Natural killer cell (primary cell): Measurements from ENCODE around the gene BRSK1. TPM values are rescaled to one million over a fixed set of nuclear protein-coding genes. Genes with fewer than 3 reads are reported as not detected.

Experiments
- ATAC-seq, 3 donors: fragments of 150-1000 bp in 2 of 3; fragments of 200-7000 bp in 1 of 3; cut with Tn5 transposase; 1 replicate in 1 of 3; 2 replicates in 2 of 3; pipeline ENCODE4 v1.10.0; 2021; ENCODE audit warnings: mild to moderate bottlenecking in 2 of 3, moderate library complexity in 2 of 3
- DNase-seq, 2 donors: peaks; one replicate each; pipeline versions ENCODE4 v3.0.0 to v3.0.0-alpha.2; 2013 to 2021; ENCODE audit warnings: mixed read lengths in 1 of 2
- H3K27ac ChIP-seq: one replicate; pipeline ENCODE4 v1.5.1; 2013; ENCODE audit warnings: mild to moderate bottlenecking, low read length
- H3K27me3 ChIP-seq: one replicate; pipeline ENCODE4 v1.6.1; 2013; ENCODE audit warnings: low read length; ENCODE audit not compliant: control insufficient read depth, insufficient read depth
- H3K36me3 ChIP-seq: one replicate; pipeline ENCODE4 v1.6.1; 2013; ENCODE audit warnings: low read length; ENCODE audit not compliant: control insufficient read depth, insufficient read depth
- H3K4me1 ChIP-seq: one replicate; pipeline ENCODE4 v1.6.1; 2013; ENCODE audit warnings: low read length; ENCODE audit not compliant: control insufficient read depth, insufficient read depth
- H3K4me3 ChIP-seq: one replicate; pipeline ENCODE4 v1.5.1; 2013; ENCODE audit warnings: low read length
- H3K9me3 ChIP-seq: one replicate; pipeline ENCODE4 v1.6.1; 2013; ENCODE audit warnings: low read length; ENCODE audit not compliant: control insufficient read depth, insufficient read depth
- H3K27ac Mint-ChIP-seq, 2 donors: one replicate each; pipeline ENCODE4 v1.8.0; 2022; ENCODE audit warnings: mild to moderate bottlenecking in 2 of 2, mixed read lengths in 2 of 2, moderate library complexity in 1 of 2
- H3K27me3 Mint-ChIP-seq, 2 donors: one replicate each; pipeline ENCODE4 v1.8.0; 2022; ENCODE audit warnings: low read depth in 2 of 2, mixed read lengths in 2 of 2
- H3K36me3 Mint-ChIP-seq: one replicate; pipeline ENCODE4 v1.8.0; 2022; ENCODE audit warnings: mixed read lengths
- H3K4me1 Mint-ChIP-seq, 2 donors: one replicate each; pipeline ENCODE4 v1.8.0; 2022; ENCODE audit warnings: mixed read lengths in 2 of 2
- H3K4me3 Mint-ChIP-seq: one replicate; pipeline ENCODE4 v1.8.0; 2022; ENCODE audit warnings: mild to moderate bottlenecking, moderate library complexity, mixed read lengths
- H3K9me3 Mint-ChIP-seq, 2 donors: one replicate each; pipeline ENCODE4 v1.8.0; 2022; ENCODE audit warnings: mixed read lengths in 2 of 2
- CTCF ChIP-seq: fragments of 200-600 bp; IDR thresholded peaks from one replicate; pipeline ENCODE4 v1.8.0; 2022; ENCODE audit warnings: antibody characterized with exemption
- WGBS: methylation state at CpG from one replicate; pipeline ENCODE4 v1.1.7; 2013; ENCODE audit warnings: missing lambda C conversion rate; ENCODE audit not compliant: insufficient coverage; 5-methylcytosine and 5-hydroxymethylcytosine counted together
- intact Hi-C: fragments of 100-400 bp; cut with micrococcal nuclease; formaldehyde crosslinking; loops from one replicate; pipeline ENCODE4 v1.14.2; 2022
- total RNA-seq, 4 donors: library from RNA; stranded (reverse); fragments of 120-200 nt in 1 of 4; gene quantifications; one replicate each; pipeline versions ENCODE4 v1.2.3 to v1.2.4, GENCODE V29; 2013 to 2022

BRSK1 gene
- total RNA-seq, 3 donors from 2014 or later (not counting 1 experiment from before 2014, with no cell fraction given) = 6.0 to 9.8 (median 6.5) TPM

GRCh38 chr19:55303477-55303876 lies 19.7 kb downstream of the BRSK1 start:
- H3K4me1 Mint-ChIP-seq = peaks cover 0 to 13% of the 10 kb centered on the region in 2 donors
- Histone ChIP-seq H3K27ac (no peak overlapping the region), H3K36me3 (no peaks in the 10 kb centered on the region), H3K27me3 (no peaks in the 10 kb centered on the region), H3K4me3 (no peak overlapping the region), H3K4me1 (peaks cover 15% of the 10 kb centered on the region), H3K9me3 (no peaks in the 10 kb centered on the region)
- H3K27ac Mint-ChIP-seq = no peak overlapping the region
- intact Hi-C loops = no loop called here
- H3K36me3 Mint-ChIP-seq = no peaks in the 10 kb centered on the region
- no peak overlapping the region for H3K4me3 Mint-ChIP-seq
- no peak for ATAC-seq
- TF ChIP-seq CTCF = no peak
- WGBS = 95% methylated on average over 11 of the region's 11 CpGs
- no peak for DNase-seq
- H3K9me3 Mint-ChIP-seq = no peaks in the 10 kb centered on the region
- H3K27me3 Mint-ChIP-seq = no peaks in the 10 kb centered on the region

- no peaks in the 10 kb centered on the region for H3K9me3 Mint-ChIP-seq
- H3K4me3 Mint-ChIP-seq = no peak overlapping the region
- WGBS = 96% methylated on average over 39 of the region's 39 CpGs
- H3K27ac ChIP-seq = no peak overlapping the region
- no peaks in the 10 kb centered on the region for H3K36me3 Mint-ChIP-seq
- H3K4me3 ChIP-seq = no peak overlapping the region
- ATAC-seq = no peak
- H3K4me1 ChIP-seq = peaks cover 15% of the 10 kb centered on the region
- DNase-seq = peak in 1 of 2 donors; percentile 41
- no peaks in the 10 kb centered on the region for H3K27me3 Mint-ChIP-seq
- TF ChIP-seq CTCF = no peak
- no peaks in the 10 kb centered on the region for H3K36me3 ChIP-seq
- no peak overlapping the region for H3K27ac Mint-ChIP-seq
- H3K27me3 ChIP-seq = no peaks in the 10 kb centered on the region
- H3K4me1 Mint-ChIP-seq = peaks cover 0 to 13% of the 10 kb centered on the region in 2 donors
- H3K9me3 ChIP-seq = no peaks in the 10 kb centered on the region
- intact Hi-C loops = no loop called here
Measured at GRCh38 chr19:55304279-55304978, 20.6 kb downstream of the BRSK1 start.

GRCh38 chr19:55304980-55305379 lies 21.2 kb downstream of the BRSK1 start:
- Mint-ChIP-seq H3K27ac (peak overlapping the region in 1 of 2 donors; percentile 29), H3K36me3 (no peaks in the 10 kb centered on the region), H3K9me3 (no peaks in the 10 kb centered on the region), H3K4me1 (peaks cover 0 to 13% of the 10 kb centered on the region in 2 donors), H3K4me3 (no peak overlapping the region), H3K27me3 (no peaks in the 10 kb centered on the region)
- ATAC-seq = no peak
- H3K9me3 ChIP-seq = no peaks in the 10 kb centered on the region
- DNase-seq = no peak
- peaks cover 15% of the 10 kb centered on the region for H3K4me1 ChIP-seq
- H3K36me3 ChIP-seq = no peaks in the 10 kb centered on the region
- 87% methylated on average over 12 of the region's 14 CpGs for WGBS
- no peak overlapping the region for H3K27ac ChIP-seq
- TF ChIP-seq CTCF = no peak
- no peak overlapping the region for H3K4me3 ChIP-seq
- no peaks in the 10 kb centered on the region for H3K27me3 ChIP-seq
- intact Hi-C loops = no loop called here

- DNase-seq = peak; percentile 38 to 74
- TF ChIP-seq CTCF = no peak
- no peaks in the 10 kb centered on the region for H3K9me3 Mint-ChIP-seq
- no peak overlapping the region for H3K4me3 ChIP-seq
- H3K36me3 ChIP-seq = no peaks in the 10 kb centered on the region
- no peak overlapping the region for H3K27ac ChIP-seq
- WGBS = 80% methylated on average over 9 of the region's 9 CpGs
- no peaks in the 10 kb centered on the region for H3K27me3 ChIP-seq
- no peaks in the 10 kb centered on the region for H3K36me3 Mint-ChIP-seq
- no peaks in the 10 kb centered on the region for H3K9me3 ChIP-seq
- H3K4me1 ChIP-seq = peaks cover 15% of the 10 kb centered on the region
- peak overlapping the region in 1 of 2 donors; percentile 29 for H3K27ac Mint-ChIP-seq
- H3K4me3 Mint-ChIP-seq = no peak overlapping the region
- peak; percentile 53 to 69 (median 66) for ATAC-seq
- peaks cover 0 to 13% of the 10 kb centered on the region in 2 donors for H3K4me1 Mint-ChIP-seq
- intact Hi-C loops = no loop called here
- H3K27me3 Mint-ChIP-seq = no peaks in the 10 kb centered on the region
Measured at GRCh38 chr19:55305491-55305890, 21.7 kb downstream of the BRSK1 start.
